Activated effector memory CD4-positive, alpha-beta T cell treated with anti-CD3 and anti-CD28 coated beads, Interleukin-2, amount 50 U/mL, for 16 hours (primary cell): ENCODE results near the gene NOTCH4.
A peak's percentile ranks its signal among the peaks of the same experiment; 100 is the strongest.
"Not testable (repeated sequence)": the region's sequence is repeated elsewhere in the genome, so short reads cannot be mapped to it uniquely, and the experiment has no call there.

Experiments used
- DNase-seq: peaks from one replicate; pipeline ENCODE4 v3.0.0-alpha.2; 2020

Gene NOTCH4

GRCh38 chr6:32191696-32192607, 31.9 kb downstream of the NOTCH4 start:
- peak; percentile 72 for DNase-seq

DNA sequence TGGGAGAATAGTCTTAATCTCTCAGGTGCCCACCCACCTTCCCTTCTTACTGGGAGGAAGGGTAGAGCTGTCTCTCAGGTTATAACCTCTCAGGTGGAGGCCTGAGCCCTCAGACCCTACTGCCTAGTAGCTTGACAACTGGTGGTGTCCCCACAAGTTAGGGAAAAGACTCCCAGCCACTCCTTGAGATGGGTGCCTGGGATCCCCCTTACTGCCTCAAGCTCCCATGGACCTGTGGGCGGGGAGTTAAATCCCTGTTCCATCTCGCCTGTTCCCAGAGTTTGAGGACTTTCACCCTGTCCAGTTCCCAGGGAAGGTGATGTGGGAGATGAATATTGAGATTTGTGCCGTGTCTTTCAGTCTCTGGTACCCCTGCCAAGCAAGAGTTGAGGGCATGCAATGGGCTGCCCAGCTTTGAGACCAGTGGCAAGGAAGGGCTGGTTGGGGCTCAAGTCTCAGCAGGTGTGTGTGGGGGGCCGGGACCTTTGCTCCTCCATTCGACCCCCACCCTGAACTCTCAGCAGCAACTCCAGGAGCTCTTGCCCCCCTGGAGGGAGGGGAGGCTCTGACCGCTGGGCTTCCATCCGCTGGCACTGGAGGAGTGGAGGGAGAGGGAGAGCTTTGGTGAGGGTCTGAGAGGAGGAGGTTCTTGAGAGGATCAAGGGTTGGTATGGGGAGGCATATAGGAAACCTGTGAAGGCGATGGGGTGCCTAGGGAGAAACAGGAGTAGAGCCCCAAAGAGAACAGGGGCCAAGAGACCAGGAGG, 32.8 kb downstream of the NOTCH4 start:
- DNase-seq: no peak

- peak; percentile 92 for DNase-seq
Observed at GRCh38 chr6:32190054-32190851, 33.6 kb downstream of the NOTCH4 start, which contains the start of gene PBX2. PBX2 (minus strand) TSS chr6:32190202; CDS start chr6:32189915, 287 bp downstream.

- DNase-seq: no peak
Observed at GRCh38 chr6:32189742-32190053, 34.2 kb downstream of the NOTCH4 start.

DNA sequence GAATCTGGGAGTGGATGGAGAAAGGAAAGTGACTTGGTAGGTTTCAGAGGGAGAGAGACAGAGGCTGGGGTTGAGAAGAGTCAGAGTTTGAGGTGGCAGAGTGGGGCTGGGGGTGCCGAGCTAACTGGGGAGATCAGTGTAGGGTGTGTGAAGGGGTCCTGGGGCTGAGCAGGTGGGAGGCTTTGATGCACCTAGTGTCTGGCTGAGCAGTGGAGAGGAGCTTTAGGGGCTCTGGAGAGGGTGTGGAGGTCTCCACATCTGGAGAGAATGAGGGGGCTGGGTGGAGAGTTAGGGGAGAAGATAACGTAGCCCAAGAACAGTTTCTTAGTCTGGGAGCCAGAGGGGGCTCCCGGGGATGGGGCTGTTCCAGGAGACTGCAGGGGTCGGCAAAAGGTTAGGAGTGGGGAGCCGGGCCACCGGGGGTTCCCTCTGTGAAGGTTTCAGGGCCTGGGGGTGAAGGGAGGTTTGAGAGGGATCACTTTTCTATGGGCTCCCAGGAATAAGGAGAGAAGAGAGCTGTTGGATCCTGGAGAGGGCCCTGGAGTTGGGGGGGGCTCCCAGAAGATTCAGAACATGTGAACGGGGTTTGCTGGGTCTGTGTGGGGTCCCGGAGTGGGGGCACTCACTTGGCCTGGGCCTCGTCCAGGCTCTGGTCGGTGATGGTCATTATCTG, 34.7 kb downstream of the NOTCH4 start:
- no peak for DNase-seq

GRCh38 chr6:32188381-32189068, 35.3 kb downstream of the NOTCH4 start:
- no peak for DNase-seq

- not testable (repeated sequence) for DNase-seq
Observed at GRCh38 chr6:32187725-32188380, 36.0 kb downstream of the NOTCH4 start.

DNA sequence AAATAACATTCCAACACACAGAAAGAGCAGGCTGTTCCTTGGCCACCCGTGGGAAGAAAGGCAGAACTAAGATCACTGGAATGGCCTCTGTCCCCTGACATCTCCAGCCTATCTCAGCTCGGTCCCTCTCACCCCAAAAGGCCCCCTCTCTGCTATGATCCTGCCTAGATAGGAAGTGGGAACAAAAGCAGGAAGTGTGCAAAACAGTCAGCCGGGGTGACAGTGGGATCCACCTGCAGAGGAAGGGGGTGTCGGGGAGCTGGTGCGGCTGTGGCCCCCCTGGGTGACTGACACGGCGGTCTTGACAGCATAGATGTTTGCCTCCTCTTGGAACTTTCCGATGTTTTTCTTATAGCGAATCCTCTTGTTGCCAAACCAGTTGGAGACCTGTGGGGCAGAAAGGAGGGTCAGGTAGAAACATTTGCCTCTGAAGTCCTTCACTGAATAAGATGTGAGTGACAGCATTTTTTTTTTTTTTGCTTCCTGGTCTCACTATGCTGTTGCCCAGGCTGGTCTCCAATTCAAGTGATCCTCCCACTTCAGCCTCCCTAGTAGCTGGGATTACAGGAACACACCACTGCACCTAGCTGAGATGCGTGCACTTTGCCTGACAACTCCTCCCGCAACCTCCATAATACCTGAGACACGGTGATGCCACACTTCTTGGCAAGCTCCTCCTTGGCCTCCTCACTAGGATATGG, 36.7 kb downstream of the NOTCH4 start:
- DNase-seq: no peak

- DNase-seq: not testable (repeated sequence)
Observed at GRCh38 chr6:32186151-32186840, 37.6 kb downstream of the NOTCH4 start.

DNA sequence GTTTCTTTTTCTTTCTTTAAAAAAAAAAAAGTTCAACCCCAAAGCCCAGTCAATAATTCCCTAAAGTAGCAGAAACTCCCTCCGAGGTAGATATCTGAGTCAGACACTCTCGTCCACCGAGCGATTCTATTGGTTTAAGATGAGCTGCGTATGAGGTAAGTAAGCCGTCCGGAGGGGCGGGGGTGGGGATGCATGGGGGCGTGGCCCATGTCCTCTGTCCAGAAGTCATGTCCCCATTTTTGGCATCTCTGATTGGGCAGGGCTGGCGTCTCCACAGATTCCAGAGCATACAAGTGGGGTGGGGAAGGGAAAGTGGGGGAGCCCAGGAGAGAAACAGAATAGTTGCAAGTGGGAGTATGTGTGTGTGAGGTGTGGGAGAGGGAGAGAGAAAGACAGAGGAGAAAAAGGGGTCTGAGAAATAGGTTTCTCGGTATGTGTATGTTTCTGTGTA, 38.2 kb downstream of the NOTCH4 start:
- peak; percentile 88 for DNase-seq

DNA sequence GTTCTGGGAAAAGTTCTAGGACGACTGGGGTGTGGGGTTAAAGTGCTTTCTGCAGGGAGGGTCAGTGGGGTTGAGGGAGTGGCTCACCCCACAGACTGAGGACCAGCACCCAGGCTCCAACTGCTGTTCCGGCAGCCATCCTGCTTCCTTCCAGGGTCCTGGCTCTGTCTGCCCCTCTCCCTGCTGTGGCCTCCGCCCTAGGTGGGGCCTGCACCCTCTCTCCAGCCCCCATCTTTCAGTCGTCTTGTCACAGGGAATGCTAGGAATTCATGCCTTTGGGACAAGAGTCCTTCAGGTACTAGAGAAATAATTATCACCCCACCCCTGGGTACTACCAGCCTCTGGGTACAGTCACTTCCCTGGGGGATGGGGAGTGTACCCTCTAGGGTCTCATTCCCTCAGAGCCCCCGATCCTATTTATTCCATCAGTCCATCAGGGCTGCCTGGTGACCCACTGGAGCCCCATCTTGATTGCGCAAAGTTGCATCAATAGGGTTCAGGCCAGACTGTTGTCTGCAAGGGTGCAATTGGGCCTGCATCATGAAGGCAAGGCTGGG, 39.7 kb downstream of the NOTCH4 start, which contains the start of gene AGER:
TSS of gene AGER (minus strand) at position 170 of the 557 bp plus-strand sequence. CDS start at position 139, 31 bp downstream.
- DNase-seq: no peak

DNA sequence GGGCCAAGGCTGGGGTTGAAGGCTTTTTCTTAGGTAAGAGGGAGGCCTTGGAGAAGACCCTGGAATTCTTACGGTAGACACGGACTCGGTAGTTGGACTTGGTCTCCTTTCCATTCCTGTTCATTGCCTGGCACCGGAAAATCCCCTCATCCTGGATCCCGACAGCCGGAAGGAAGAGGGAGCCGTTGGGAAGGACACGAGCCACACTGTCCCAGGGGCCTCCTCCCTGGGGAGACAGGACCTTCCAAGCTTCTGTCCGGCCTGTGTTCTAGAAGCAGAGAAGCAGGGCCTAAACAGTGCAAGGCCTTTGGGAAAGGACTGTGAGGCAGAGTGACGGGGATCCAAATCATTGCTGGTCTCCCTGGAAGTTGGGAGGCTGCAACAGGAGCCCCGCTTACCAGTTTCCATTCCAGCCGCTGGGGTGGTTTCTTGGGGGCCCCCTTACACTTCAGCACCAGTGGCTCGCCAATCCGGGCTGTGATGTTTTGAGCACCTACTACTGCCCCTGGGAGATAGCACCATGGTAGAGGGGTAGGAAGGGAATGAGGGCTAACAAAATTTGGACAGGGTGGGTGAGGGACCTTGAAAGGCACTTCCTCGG, 40.3 kb downstream of the NOTCH4 start:
- DNase-seq: no peak

GRCh38 chr6:32183030-32183429, 40.8 kb downstream of the NOTCH4 start:
- DNase-seq: no peak

- no peak for DNase-seq
Observed at GRCh38 chr6:32182555-32182981, 41.3 kb downstream of the NOTCH4 start.

DNA sequence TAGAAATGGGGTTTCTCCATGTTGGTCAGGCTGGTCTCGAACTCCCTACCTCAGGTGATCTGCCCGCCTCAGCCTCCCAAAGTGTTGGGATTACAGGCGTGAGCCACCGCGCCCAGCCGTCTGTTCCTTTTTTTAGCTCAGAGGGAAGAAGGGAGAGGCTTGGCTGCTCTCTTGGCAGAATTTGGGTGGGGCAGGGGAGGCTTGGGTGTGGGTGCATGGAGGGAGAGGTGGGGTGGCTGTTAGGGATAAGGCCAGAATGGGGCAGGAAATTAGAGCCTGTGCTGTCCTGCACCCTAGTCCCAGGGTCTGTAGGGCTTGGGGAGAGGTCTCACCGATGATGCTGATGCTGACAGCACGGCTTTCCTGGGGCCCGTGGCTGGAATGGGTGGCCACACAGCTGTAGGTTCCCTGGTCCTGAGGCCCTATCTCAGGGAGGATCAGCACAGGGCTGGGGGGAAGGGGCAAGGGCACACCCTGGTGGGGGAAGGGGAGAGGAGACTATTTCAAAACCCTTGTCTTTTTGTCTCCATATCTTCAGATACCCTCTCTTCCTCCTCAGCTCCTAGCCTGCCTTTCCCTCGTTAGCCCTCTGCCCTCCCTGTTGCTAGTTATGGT, 41.8 kb downstream of the NOTCH4 start:
- no peak for DNase-seq

DNA sequence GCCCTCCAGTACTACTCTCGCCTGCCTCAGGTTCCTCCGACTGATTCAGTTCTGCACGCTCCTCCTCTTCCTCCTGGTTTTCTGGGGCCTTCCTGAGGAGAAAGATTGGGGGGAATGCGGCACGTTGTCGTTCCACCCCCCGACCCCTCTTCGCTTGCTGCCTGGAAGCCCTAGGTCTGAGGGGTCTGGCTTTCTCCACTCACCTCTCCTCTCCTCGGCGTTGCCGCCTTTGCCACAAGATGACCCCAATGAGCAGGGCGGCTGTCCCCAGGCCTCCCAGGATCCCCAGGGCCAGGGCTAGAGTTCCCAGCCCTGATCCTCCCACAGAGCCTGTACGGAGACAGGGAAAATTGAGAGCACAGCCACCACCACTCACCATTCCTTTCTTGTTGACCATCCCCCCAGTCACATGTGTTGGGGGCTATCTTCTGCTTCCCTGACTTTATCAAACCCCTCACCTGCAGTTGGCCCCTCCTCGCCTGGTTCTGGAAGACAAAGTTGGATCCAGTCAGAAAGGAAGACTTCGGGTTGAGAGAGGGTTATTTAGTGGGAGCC, 42.6 kb downstream of the NOTCH4 start:
- no peak for DNase-seq

DNA sequence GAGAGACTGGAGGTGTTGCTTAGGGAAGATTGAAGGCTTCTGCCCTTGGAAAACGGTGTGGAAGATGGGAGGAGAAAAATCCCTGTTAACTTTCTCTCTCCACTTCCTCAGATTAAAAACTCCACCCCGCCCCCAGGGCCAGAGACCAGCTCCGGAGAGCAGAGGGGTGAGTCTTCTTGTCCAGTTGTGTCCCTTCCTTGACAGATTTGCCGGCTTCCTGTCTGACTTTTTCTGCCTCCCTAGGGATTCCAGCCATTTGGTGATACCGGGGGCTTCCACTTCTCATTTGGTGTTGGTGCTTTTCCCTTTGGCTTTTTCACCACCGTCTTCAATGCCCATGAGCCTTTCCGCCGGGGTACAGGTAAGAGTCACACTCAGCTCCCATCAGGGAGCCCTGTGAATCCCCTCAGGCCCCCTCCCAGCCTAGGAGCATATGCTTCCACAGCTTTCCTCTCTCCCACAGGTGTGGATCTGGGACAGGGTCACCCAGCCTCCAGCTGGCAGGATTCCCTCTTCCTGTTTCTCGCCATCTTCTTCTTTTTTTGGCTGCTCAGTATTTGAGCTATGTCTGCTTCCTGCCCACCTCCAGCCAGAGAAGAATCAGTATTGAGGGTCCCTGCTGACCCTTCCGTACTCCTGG, 44.0 kb downstream of the NOTCH4 start:
- DNase-seq: no peak
